K562 (cell line): Measurements from ENCODE around the gene PDHX. TPM values are rescaled to one million over a fixed set of nuclear protein-coding genes. Genes with fewer than 3 reads are reported as not detected.

ENCODE experiments used
- ATAC-seq: fragments of 200-7000 bp; cut with Tn5 transposase; 3 replicates; pipeline ENCODE4 v1.9.1; 2020; ENCODE audit warnings: moderate library complexity
- BruUV-seq: library from RNA; stranded (reverse); fragments of 400-500 nt; replicated peaks from 2 replicates; lab custom pipeline; 2021; lab: Mats Ljungman, UMichigan
- CTCF ChIA-PET: fragments of 300-600 bp; formaldehyde crosslinking; extraction: SDS; loops from one replicate; lab custom pipeline; 2021; ENCODE audit warnings: low intra/inter-chr PET ratio; lab: Yijun Ruan, JAX
- POLR2A ChIA-PET: fragments of 300-600, 350-650 bp; sonication (Branson Sonifier 250); formaldehyde crosslinking; extraction: SDS; loops from one replicate; lab custom pipeline; 2021; ENCODE audit warnings: antibody characterized with exemption, inconsistent platforms; lab: Yijun Ruan, JAX
- DNase-seq, 4 experiments: peaks; one replicate each; pipeline versions ENCODE4 v3.0.0 to v3.0.0-alpha.2; 2011 to 2018; ENCODE audit warnings: low spot score in 3 of 4, mixed read lengths in 3 of 4; ENCODE audit errors: extremely low read depth in 1 of 4
- FAIRE-seq: peaks from 2 replicates; lab custom pipeline; 2011; peaks lifted over from hg19 to GRCh38; lab: Jason Lieb, UNC
- H2AFZ ChIP-seq: 2 replicates; pipeline ENCODE4 v1.6.0; 2011; ENCODE audit warnings: low read depth, low read length, control low read depth, inconsistent platforms
- H3K27ac ChIP-seq: fragments of 200-600 bp; 3 replicates; pipeline ENCODE4 v1.8.0; 2011; ENCODE audit warnings: low read depth, mild to moderate bottlenecking, control low read depth, inconsistent platforms, low read length, moderate library complexity, mixed read lengths; ENCODE audit errors: extremely low read depth
- H3K27me3 ChIP-seq, 2 experiments: fragments of 300-600 bp in 1 of 2; 2 replicates in 1 of 2; 3 replicates in 1 of 2; pipeline versions ENCODE4 v1.6.0 to v1.8.0; 2011; ENCODE audit warnings: inconsistent platforms in 2 of 2, low read length in 2 of 2, mild to moderate bottlenecking in 1 of 2, mixed read lengths in 1 of 2, moderate library complexity in 1 of 2; ENCODE audit not compliant: control insufficient read depth in 2 of 2, insufficient read depth in 2 of 2
- H3K36me3 ChIP-seq: fragments of 300-600 bp; 3 replicates; pipeline ENCODE4 v1.8.0; 2011; ENCODE audit warnings: mild to moderate bottlenecking, low read length, inconsistent platforms; ENCODE audit not compliant: control insufficient read depth, insufficient read depth
- H3K4me1 ChIP-seq, 2 experiments: fragments of 200-600 bp in 1 of 2; replicated peaks in 1 of 2; 2 replicates in 1 of 2; 3 replicates in 1 of 2; pipeline versions ENCODE4 v1.5.1 to v1.8.0; 2011; ENCODE audit warnings: inconsistent platforms in 2 of 2, low read length in 2 of 2, mild to moderate bottlenecking in 1 of 2, mixed read lengths in 1 of 2, moderate library complexity in 1 of 2; ENCODE audit not compliant: control insufficient read depth in 2 of 2, insufficient read depth in 2 of 2
- H3K4me2 ChIP-seq: 2 replicates; pipeline ENCODE4 v1.6.1; 2011; ENCODE audit warnings: low read length, control low read depth, inconsistent platforms, mixed read lengths; ENCODE audit not compliant: insufficient read depth
- H3K4me3 ChIP-seq: fragments of 200-600 bp; sonication (generic), shearing (Covaris generic); 2 replicates; pipeline ENCODE4 v1.5.1; 2016; ENCODE audit warnings: control low read depth, inconsistent platforms
- H3K79me2 ChIP-seq: fragments of 200-600 bp; 3 replicates; pipeline ENCODE4 v1.8.0; 2011; ENCODE audit warnings: low read length, inconsistent platforms; ENCODE audit not compliant: control insufficient read depth, insufficient read depth
- H3K9ac ChIP-seq, 2 experiments: 2 replicates each; pipeline versions ENCODE4 v1.6.0 to v1.6.1; 2011; ENCODE audit warnings: low read depth in 2 of 2, low read length in 2 of 2, control low read depth in 1 of 2, inconsistent platforms in 1 of 2, mild to moderate bottlenecking in 1 of 2, mixed read lengths in 1 of 2; ENCODE audit not compliant: insufficient read depth in 1 of 2
- H3K9me1 ChIP-seq: one replicate; pipeline ENCODE4 v1.6.0; 2011; ENCODE audit warnings: inconsistent platforms, mild to moderate bottlenecking, low read length, moderate library complexity; ENCODE audit not compliant: control insufficient read depth, insufficient read depth
- H3K9me3 ChIP-seq: replicated peaks from 2 replicates; pipeline ENCODE4 v1.5.1; 2011; ENCODE audit warnings: low read depth, low read length, inconsistent platforms; ENCODE audit not compliant: control insufficient read depth, insufficient read depth
- H4K20me1 ChIP-seq: replicated peaks from 2 replicates; pipeline ENCODE4 v1.6.1; 2011; ENCODE audit warnings: low read length, inconsistent platforms, mixed read lengths; ENCODE audit not compliant: control insufficient read depth, insufficient read depth
- BMI1 ChIP-seq: fragments of 150-350 bp; IDR thresholded peaks from 2 replicates; pipeline ENCODE4 v1.6.1; 2014; ENCODE audit warnings: low read length
- CAMTA2 ChIP-seq: fragments of 250-450 bp; sonication (Bioruptor Pico); conservative IDR thresholded peaks from 2 replicates; pipeline ENCODE4 v1.5.1; 2022
- CC2D1A ChIP-seq: fragments of 450-650 bp; IDR thresholded peaks from 2 replicates; pipeline ENCODE4 v1.6.1; 2017; ENCODE audit warnings: mild to moderate bottlenecking
- EGR1 ChIP-seq: fragments of 450-650 bp; conservative IDR thresholded peaks from 2 replicates; pipeline ENCODE4 v1.6.1; 2017; ENCODE audit warnings: mild to moderate bottlenecking
- PTRF ChIP-seq: fragments of 450-650 bp; IDR thresholded peaks from 2 replicates; pipeline ENCODE4 v1.6.1; 2016; ENCODE audit warnings: mild to moderate bottlenecking, missing genetic modification characterization, missing compliant biosample characterization
- RUNX1 ChIP-seq: sonication (generic); IDR thresholded peaks from 2 replicates; pipeline ENCODE4 v1.6.1; 2016; ENCODE audit warnings: antibody characterized with exemption, low read depth
- SIRT6 ChIP-seq: IDR thresholded peaks from one replicate; pipeline ENCODE4 v1.6.1; 2012; ENCODE audit warnings: low read depth, mild to moderate bottlenecking, control low read depth, inconsistent platforms, low read length, moderate library complexity
- SMARCC2 ChIP-seq: fragments of 450-650 bp; IDR thresholded peaks from 2 replicates; pipeline ENCODE4 v1.6.1; 2017; ENCODE audit warnings: antibody characterized with exemption, moderate library complexity, mild to moderate bottlenecking, low read depth
- ZNF717 ChIP-seq: fragments of 250-450 bp; sonication (Bioruptor Pico); IDR thresholded peaks from 2 replicates; pipeline ENCODE4 v1.5.0; 2021
- WGBS: fragments of 100-300 bp; shearing (Covaris generic); methylation state at CpG from one replicate; pipeline ENCODE4 v1.1.6; 2016; ENCODE audit warnings: low coverage, mixed read lengths; ENCODE audit not compliant: insufficient coverage; ENCODE audit errors: missing lambda C conversion rate; 5-methylcytosine and 5-hydroxymethylcytosine counted together
- in situ Hi-C: fragments of 300-500 bp; cut with MboI; formaldehyde crosslinking; loops from 4 replicates; pipeline ENCODE4 v1.15.0; 2018; ENCODE audit warnings: inconsistent platforms, mixed read lengths
- intact Hi-C: fragments of 100-400 bp; cut with micrococcal nuclease; formaldehyde crosslinking; loops from 2 replicates; pipeline ENCODE4 v1.14.2; 2022
- polyA plus RNA-seq, 8 experiments: library from polyadenylated mRNA; depleted of rRNA in 4 of 8; stranded (reverse) in 5 of 8; unstranded in 3 of 8; fragments of >200 nt; fragmentation: Nextera tagmentation in 2 of 8; fragmentation: Illumina TruSeq in 1 of 8; extraction: Ambion mirVana in 2 of 8; extraction: Trizol in 1 of 8; gene quantifications; 2 replicates each; pipeline versions ENCODE4 v1.2.1 to v1.2.3, GENCODE V29; 2011 to 2014; ENCODE audit warnings: inconsistent platforms in 1 of 8, missing spikeins in 1 of 8
- total RNA-seq, 7 experiments: library from RNA; depleted of rRNA in 6 of 7; stranded (reverse); fragments of >200 nt in 6 of 7; fragmentation: Illumina TruSeq in 2 of 7; extraction: Trizol in 2 of 7; gene quantifications; 2 replicates each; pipeline versions ENCODE4 v1.2.1 to v1.2.3, GENCODE V29; 2011 to 2021; ENCODE audit warnings: low replicate concordance in 1 of 7
- TF ChIP-seq, protein P1 (sequence below): fragments of 250-450 bp; sonication (Bioruptor Pico); IDR thresholded peaks from 2 replicates; pipeline ENCODE4 v1.8.0; 2022; ENCODE audit warnings: moderate library complexity, mild to moderate bottlenecking, inconsistent platforms
- TF ChIP-seq, protein P2 (sequence below): fragments of 250-450 bp; sonication (Bioruptor Pico); IDR thresholded peaks from 2 replicates; pipeline ENCODE4 v1.5.0; 2020; ENCODE audit warnings: mild to moderate bottlenecking, borderline replicate concordance
- TF ChIP-seq, protein P3 (sequence below): fragments of 450-650 bp; IDR thresholded peaks from 2 replicates; pipeline ENCODE4 v1.7.0; 2016; ENCODE audit warnings: borderline replicate concordance
- TF ChIP-seq, protein P4 (sequence below): sonication (generic); formaldehyde crosslinking; IDR thresholded peaks from 2 replicates; pipeline ENCODE4 v1.8.1; 2023; ENCODE audit warnings: mild to moderate bottlenecking, missing genetic modification reagents, moderate library complexity
- TF ChIP-seq, protein P5 (sequence below): conservative IDR thresholded peaks from 2 replicates; pipeline ENCODE4 v1.6.1; 2011; ENCODE audit warnings: low read depth, mild to moderate bottlenecking, low read length; ENCODE audit not compliant: control insufficient read depth
- TF ChIP-seq, protein P6 (sequence below): fragments of 200-400 bp; formaldehyde crosslinking; IDR thresholded peaks from 2 replicates; pipeline ENCODE4 v1.6.1; 2017; ENCODE audit warnings: mild to moderate bottlenecking, low read depth, low read length, moderate library complexity

Gene PDHX
- total and polyA plus RNA-seq, 9 of the 15 experiments (the other 6 are each of a cell fraction or from before 2014, with no cell fraction given) = 20.8 to 43.5 (median 31.2) TPM

DNA sequence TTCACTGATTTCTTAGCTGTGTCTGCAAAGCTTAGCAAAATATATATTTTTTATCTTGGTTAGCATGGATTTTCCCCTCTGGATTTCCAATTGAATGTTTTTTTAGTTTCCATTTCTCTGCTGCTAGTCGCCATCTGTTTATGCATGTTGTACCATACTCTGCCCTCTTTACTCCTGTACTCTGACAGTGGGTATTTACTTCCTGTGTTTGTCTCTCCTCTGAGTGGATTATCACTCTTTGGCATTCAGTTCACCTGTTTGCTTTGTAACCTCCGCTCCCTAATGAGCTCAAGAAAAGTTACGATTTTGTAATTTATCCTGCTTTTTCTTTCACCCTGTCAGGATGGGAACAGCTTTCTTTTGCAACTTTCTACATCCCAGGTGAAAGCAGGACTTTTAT, 59.1 kb downstream of the PDHX start:
- no peak overlapping the region for H3K9ac ChIP-seq
- no peak for FAIRE-seq
- ChIA-PET CTCF (no interaction called here), POLR2A (interaction anchor here (1.5 kb wide), 1 partner anchor 11 kb away, joined by 3 read pairs; no protein-coding TSS in a partner anchor)
- DNase-seq = no peak
- H3K9me3 ChIP-seq = no peaks in the 10 kb centered on the region
- no peaks in the 10 kb centered on the region for H3K27me3 ChIP-seq
- no peaks in the 10 kb centered on the region for H3K4me1 ChIP-seq
- no peaks in the 10 kb centered on the region for H4K20me1 ChIP-seq
- H3K27ac ChIP-seq = no peak overlapping the region
- WGBS = 86% methylated on average over 3 of the region's 3 CpGs
- no peak overlapping the region for H2AFZ ChIP-seq
- no peaks in the 10 kb centered on the region for H3K9me1 ChIP-seq
- intact Hi-C loops = no loop called here
- no peaks in the 10 kb centered on the region for H3K79me2 ChIP-seq
- no peak for ATAC-seq
- in situ Hi-C loops = no loop called here
- BruUV-seq = no TSS peak
- no peak overlapping the region for H3K4me3 ChIP-seq
- peaks cover 43% of the 10 kb centered on the region for H3K36me3 ChIP-seq
- H3K4me2 ChIP-seq = no peak overlapping the region
- TF ChIP-seq SMARCC2 (no peak), RUNX1 (no peak), CC2D1A (no peak), BMI1 (no peak), PTRF (no peak), SIRT6 (no peak), EGR1 (no peak), ZNF717 (no peak), CAMTA2 (CRISPR knock-in tag) (no peak)
- TF ChIP-seq, protein P1, sequence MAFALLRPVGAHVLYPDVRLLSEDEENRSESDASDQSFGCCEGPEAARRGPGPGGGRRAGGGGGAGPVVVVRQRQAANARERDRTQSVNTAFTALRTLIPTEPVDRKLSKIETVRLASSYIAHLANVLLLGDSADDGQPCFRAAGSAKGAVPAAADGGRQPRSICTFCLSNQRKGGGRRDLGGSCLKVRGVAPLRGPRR (CRISPR knock-in tag) = no peak
- TF ChIP-seq, protein P2, sequence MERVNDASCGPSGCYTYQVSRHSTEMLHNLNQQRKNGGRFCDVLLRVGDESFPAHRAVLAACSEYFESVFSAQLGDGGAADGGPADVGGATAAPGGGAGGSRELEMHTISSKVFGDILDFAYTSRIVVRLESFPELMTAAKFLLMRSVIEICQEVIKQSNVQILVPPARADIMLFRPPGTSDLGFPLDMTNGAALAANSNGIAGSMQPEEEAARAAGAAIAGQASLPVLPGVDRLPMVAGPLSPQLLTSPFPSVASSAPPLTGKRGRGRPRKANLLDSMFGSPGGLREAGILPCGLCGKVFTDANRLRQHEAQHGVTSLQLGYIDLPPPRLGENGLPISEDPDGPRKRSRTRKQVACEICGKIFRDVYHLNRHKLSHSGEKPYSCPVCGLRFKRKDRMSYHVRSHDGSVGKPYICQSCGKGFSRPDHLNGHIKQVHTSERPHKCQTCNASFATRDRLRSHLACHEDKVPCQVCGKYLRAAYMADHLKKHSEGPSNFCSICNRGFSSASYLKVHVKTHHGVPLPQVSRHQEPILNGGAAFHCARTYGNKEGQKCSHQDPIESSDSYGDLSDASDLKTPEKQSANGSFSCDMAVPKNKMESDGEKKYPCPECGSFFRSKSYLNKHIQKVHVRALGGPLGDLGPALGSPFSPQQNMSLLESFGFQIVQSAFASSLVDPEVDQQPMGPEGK (CRISPR knock-in tag) = no peak
- TF ChIP-seq, protein P3, sequence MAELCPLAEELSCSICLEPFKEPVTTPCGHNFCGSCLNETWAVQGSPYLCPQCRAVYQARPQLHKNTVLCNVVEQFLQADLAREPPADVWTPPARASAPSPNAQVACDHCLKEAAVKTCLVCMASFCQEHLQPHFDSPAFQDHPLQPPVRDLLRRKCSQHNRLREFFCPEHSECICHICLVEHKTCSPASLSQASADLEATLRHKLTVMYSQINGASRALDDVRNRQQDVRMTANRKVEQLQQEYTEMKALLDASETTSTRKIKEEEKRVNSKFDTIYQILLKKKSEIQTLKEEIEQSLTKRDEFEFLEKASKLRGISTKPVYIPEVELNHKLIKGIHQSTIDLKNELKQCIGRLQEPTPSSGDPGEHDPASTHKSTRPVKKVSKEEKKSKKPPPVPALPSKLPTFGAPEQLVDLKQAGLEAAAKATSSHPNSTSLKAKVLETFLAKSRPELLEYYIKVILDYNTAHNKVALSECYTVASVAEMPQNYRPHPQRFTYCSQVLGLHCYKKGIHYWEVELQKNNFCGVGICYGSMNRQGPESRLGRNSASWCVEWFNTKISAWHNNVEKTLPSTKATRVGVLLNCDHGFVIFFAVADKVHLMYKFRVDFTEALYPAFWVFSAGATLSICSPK = no peak
- TF ChIP-seq, protein P4, sequence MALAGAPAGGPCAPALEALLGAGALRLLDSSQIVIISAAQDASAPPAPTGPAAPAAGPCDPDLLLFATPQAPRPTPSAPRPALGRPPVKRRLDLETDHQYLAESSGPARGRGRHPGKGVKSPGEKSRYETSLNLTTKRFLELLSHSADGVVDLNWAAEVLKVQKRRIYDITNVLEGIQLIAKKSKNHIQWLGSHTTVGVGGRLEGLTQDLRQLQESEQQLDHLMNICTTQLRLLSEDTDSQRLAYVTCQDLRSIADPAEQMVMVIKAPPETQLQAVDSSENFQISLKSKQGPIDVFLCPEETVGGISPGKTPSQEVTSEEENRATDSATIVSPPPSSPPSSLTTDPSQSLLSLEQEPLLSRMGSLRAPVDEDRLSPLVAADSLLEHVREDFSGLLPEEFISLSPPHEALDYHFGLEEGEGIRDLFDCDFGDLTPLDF = no peak
- TF ChIP-seq, protein P5, sequence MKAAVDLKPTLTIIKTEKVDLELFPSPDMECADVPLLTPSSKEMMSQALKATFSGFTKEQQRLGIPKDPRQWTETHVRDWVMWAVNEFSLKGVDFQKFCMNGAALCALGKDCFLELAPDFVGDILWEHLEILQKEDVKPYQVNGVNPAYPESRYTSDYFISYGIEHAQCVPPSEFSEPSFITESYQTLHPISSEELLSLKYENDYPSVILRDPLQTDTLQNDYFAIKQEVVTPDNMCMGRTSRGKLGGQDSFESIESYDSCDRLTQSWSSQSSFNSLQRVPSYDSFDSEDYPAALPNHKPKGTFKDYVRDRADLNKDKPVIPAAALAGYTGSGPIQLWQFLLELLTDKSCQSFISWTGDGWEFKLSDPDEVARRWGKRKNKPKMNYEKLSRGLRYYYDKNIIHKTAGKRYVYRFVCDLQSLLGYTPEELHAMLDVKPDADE = no peak
- TF ChIP-seq, protein P6, sequence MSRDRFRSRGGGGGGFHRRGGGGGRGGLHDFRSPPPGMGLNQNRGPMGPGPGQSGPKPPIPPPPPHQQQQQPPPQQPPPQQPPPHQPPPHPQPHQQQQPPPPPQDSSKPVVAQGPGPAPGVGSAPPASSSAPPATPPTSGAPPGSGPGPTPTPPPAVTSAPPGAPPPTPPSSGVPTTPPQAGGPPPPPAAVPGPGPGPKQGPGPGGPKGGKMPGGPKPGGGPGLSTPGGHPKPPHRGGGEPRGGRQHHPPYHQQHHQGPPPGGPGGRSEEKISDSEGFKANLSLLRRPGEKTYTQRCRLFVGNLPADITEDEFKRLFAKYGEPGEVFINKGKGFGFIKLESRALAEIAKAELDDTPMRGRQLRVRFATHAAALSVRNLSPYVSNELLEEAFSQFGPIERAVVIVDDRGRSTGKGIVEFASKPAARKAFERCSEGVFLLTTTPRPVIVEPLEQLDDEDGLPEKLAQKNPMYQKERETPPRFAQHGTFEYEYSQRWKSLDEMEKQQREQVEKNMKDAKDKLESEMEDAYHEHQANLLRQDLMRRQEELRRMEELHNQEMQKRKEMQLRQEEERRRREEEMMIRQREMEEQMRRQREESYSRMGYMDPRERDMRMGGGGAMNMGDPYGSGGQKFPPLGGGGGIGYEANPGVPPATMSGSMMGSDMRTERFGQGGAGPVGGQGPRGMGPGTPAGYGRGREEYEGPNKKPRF = no peak
